LNCaP clone FGC (cell line): Measurements from ENCODE around the gene GNB1.

Experiments
- DNase-seq: peaks from one replicate; pipeline ENCODE4 v3.0.0-alpha.2; 2011; ENCODE audit warnings: low read depth
- H3K4me3 ChIP-seq: 2 replicates; pipeline ENCODE4 v1.5.1; 2011; ENCODE audit warnings: mild to moderate bottlenecking, low read depth, low read length, control low read depth
- TF ChIP-seq, protein P1 (sequence below): IDR thresholded peaks from 2 replicates; pipeline ENCODE4 v1.5.1; 2012; ENCODE audit warnings: mild to moderate bottlenecking; ENCODE audit not compliant: control insufficient read depth, insufficient read depth; ENCODE audit errors: extremely low read depth

GNB1 gene

DNA sequence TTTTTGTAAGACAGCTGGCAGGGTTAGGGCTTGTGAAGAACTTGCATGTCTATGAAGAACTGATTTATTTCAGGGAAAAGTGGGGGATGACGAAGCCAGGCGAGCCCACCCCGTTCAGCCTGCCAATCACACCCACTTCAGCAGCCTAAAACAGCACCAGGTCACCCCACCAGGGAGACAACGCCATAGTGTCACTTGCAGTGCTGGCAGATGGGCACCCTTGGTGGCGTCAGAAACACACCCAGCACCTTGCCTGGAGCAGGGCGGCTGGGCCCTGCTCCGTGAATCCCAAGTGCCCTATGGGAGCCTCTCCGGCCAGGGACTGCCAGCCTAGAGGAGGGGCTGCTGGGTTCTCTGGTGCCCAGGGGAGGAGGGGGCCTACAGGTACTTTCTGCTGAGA, 107.6 kb downstream of the GNB1 start:
- DNase-seq: no peak
- TF ChIP-seq, protein P1, sequence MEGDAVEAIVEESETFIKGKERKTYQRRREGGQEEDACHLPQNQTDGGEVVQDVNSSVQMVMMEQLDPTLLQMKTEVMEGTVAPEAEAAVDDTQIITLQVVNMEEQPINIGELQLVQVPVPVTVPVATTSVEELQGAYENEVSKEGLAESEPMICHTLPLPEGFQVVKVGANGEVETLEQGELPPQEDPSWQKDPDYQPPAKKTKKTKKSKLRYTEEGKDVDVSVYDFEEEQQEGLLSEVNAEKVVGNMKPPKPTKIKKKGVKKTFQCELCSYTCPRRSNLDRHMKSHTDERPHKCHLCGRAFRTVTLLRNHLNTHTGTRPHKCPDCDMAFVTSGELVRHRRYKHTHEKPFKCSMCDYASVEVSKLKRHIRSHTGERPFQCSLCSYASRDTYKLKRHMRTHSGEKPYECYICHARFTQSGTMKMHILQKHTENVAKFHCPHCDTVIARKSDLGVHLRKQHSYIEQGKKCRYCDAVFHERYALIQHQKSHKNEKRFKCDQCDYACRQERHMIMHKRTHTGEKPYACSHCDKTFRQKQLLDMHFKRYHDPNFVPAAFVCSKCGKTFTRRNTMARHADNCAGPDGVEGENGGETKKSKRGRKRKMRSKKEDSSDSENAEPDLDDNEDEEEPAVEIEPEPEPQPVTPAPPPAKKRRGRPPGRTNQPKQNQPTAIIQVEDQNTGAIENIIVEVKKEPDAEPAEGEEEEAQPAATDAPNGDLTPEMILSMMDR: no peak
- H3K4me3 ChIP-seq: no peak overlapping the region

DNA sequence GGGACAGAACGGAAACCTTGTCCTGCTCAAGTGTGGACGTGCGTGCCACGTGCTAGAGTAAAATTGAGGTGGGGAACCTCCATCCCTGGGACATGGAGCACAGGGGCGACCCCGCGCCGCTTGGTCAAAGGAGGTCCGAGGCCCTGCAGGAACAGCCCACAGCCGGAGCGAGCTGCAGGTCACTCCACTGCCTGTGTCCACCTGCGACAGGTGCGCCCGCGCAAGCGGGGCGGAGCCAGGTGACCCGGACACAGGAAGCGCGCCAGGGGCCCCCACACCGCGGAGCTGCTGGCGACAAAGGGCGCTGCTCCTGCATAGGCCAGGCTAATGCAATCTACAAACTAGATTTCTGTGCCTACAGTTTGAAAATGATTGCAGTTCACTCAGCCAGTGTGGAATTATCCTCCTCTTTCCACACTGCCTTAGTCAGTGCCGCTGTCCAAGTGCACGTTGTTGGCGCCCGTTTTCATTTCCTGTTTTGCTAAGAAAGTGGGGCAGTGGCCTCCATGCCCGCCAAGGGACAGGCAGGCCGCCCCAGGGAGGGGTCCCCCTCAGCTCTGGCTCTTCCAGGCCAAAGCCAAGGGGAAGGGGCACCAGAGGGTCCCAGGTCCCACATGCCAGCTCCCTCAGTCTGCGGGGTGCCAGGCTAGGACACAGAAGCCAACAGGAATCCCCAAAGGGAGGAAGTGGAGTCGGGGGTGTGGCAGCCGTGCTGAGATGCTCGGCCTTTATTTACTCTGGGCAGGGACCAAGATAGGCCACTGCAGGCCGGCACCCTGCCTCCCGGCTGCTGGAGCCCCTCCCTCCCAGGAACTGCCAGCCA, 108.3 kb downstream of the GNB1 start:
- DNase-seq: peak; percentile 74
- TF ChIP-seq, protein P1: no peak
- H3K4me3 ChIP-seq: peak overlapping the region; percentile 45

DNA sequence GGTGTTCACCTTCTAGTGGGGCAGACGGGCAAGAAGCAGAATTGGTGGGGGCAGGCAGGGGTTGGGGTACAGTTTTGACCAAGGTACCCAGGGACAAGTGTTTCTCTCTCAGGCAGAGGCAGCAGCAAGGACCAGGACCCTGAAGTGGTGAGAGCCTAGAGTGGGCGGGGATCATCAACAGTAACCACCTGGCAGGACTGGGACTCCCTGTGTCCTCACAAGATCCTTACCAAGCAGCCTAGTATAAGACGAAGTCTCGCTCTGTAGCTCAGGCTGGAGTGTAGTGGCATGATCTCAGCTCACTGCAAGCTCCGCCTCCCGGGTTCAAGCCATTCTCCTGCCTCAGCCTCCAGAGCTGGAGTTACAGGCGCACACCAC, 109.4 kb downstream of the GNB1 start:
- TF ChIP-seq, protein P1: no peak
- no peak overlapping the region for H3K4me3 ChIP-seq
- DNase-seq: no peak

DNA sequence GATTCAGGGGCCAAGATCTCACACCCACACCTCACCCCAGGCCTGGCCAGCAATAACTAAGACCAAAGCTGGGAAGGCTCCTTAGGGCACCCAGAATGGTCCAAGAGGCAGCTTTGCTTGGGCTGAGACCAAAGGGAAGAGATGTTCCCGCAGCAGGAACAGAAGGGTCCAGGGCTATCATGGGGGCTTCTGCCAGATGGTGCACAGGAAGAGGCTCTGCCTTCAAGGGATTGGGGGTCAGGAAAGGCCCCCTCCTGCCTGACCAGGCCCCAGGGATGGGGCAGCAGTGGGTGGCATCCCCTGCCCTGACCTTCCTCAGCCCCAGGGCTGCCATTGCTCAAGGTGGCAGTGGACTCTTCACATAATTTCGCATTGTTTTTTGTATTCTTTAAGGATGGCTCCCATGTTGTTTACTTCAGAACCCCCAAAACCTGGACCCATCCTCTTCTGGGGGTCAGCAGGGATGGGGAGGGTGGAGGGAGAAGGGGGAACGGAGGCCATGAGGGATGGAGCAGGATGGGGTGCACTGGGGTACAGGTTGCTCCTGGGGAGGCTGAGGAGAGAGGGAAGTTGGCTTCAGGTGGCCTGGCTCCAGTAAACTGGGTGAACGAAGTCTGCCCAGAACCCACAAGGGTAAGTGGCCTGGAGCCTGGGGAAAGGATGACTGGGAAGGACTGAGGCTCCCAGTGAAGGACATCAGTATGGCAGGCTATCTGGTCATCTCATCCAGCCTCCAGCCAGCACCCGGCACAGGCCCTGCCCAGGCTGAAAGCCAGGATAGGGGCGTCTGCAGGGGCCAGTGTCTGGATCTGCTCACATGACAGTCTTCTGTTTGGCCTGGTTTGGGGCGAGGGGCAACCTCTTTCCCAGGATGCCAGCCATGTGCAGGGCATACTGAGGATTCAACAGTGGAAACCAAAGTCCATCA, 110.0 kb downstream of the GNB1 start:
- DNase-seq: no peak
- no peak overlapping the region for H3K4me3 ChIP-seq
- TF ChIP-seq, protein P1: no peak

DNA sequence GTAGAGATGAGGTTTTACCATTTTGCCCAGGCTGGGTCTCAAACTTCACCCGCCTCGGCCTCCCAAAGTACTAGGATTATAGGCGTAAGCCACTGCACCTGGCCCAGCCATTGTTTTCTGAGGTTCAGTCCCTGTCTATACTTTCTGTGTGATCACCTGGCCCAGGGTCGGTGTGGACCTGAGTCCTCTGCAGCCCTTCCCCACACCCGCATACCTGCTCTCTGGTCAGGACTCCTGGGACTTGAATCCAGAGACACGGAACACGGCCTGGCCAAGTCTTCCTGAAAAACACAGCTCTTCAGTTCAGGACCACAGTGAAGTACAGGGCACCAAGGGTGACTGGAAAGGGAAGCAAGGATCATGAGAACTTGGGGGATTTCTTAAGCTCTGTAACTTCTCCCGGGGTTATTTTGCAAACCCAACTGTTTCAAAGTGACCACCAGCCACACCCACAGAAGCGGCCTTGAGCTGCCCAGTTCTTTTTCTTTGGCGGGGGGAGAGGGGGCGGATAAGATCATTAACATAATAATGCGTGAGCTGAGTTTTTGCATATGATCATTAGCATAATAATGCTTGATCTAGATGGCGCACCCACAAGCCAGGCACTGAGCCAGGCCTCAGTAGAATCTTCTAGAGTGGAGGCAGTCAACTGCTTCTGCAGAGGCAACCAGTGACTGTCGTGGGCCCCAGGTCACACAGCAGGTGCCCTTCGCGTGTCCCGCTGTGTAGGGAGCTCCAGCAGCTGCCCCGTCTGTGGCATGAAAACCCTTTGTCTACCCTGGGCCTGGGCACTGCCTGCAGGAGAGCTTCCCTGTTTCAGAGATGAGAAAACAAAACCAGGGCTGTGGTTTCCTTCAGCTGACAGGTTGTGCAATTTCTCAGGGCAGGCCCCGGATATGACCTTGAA, 110.9 kb downstream of the GNB1 start:
- H3K4me3 ChIP-seq: no peak overlapping the region
- DNase-seq: no peak
- TF ChIP-seq, protein P1: no peak

DNA sequence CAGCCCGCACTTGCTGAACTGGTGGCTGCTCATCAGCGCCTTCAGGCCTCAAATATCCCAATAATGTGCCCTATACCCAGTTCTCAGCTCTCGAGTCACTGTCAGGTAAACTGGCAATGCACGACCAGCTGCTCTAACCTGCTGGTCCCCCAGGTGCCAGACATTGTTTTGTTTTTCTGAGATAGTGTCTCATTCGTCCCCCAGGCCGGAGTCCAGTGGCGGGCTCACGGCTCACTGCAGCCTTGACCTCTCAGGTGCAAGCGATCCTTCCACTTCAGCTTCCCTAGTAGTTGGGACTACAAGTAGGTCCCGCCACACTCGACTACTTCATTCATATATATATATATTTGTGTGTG, 111.6 kb downstream of the GNB1 start:
- H3K4me3 ChIP-seq: peak overlapping the region; percentile 83
- no peak for DNase-seq
- TF ChIP-seq, protein P1: no peak
